ENCODE data around the gene PSAT1.
A peak's percentile ranks its signal among the peaks of the same experiment; 100 is the strongest.

Gene PSAT1

GRCh38 chr9:78365748-78366697 is 69.1 kb downstream of the PSAT1 start:
- no peak for DNase-seq (ENCODE audit: low spot score)

DNA sequence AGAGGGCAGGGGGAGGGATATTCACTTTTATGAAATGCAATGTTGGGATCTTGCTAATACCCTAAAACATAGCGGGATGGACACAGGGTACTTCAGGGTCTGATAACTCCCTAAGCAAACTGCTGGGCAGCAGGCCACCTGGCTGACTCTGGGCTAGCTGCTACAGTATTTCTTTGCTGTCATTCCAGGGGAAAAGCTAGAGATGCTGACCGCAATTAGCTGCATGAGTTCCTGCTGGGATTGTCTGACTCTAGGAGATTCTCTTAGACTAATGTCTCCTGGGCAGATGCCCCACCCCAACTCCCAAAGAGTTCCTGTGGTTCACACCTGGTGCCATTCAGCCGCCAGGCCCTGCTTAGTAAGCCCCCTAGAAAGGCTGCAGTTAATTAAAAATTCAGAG is 69.9 kb downstream of the PSAT1 start:
- DNase-seq (ENCODE audit: low spot score): no peak

DNA sequence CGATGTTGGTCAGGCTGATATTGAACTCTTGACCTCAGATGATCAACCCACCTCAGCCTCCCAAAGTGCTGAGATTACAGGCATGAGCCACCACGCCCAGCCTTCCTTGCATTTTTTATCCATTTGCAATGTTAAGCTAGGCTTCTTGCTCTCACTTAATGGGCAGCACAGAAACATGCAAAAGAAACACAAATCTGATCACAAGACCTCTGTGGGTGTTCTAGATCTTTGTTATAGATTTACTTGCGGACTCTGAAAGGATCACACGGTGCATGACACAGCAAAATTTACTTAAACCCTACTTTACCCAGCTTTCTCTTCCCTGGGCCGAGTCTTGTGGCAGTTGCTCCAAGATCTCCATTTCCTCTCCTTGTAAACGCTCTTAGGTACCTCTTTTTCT is 71.3 kb downstream of the PSAT1 start:
- DNase-seq (ENCODE audit: low spot score): no peak

DNA sequence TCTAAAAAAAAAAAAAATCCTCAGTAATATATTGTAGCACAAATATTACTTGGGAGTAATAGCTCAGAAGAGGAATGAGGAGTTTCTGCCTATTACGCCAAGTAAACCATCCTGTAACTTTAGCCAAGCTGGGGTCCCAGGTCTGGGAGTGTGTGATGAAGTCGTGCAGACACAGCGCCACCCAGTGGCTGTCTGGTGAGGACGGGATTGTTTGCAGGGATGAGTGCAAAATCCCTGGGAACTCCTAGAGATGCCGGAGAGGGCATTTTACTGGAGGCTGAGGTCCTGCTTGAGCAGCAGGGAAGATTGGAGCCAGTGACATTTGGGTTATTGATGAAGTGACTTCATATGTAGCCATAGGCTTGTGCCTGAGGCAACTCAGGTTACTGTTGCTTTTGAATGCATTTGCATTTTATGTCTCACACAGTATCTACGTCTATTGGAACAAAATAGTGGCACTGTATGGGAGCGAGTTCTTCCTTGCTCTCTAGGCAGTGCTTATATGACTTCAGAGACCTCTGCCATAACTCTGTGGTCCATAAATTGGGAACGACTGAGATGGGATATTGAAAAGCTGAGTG is 72.8 kb downstream of the PSAT1 start:
- DNase-seq (ENCODE audit: low spot score): peak; percentile 41

DNA sequence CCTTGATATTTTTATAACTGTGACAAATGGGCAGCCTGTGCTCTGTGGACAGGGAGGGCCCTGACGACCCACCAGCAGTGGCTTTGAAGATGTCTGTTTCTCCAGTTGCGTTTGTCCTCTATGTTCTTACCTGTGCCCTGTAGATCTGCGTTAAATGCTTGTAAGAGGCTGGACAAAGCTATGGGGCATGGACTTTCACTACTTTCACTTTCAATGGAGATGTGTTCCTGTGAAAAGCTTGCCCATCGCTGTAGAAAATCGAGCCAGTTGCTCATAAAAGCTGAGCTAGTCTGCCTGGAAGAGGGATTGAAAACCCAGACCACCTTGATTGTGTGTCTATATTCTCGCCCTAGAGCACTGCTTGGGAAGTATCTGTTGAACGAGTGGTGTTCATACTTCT is 74.1 kb downstream of the PSAT1 start:
- no peak for DNase-seq (ENCODE audit: low spot score)

DNA sequence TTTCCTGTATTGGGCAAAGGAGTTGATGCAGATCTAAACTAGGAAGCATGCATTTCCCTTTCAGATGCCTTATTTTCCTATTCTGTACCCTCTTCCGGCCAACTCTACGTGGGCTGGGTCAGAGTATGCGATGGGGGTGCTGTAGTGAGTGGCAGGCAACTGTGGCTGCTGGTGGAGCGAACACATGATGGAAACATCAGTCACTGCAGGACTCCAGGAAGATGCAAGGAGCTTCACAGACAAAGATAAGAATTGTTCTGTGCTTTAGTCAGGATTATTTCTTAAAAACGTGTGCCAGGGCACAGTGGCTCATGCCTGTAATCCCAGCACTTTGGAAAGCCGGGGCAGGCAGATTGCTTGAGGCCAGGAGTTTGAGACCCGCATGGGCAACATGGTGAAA is 75.1 kb downstream of the PSAT1 start:
- no peak for DNase-seq (ENCODE audit: low spot score)

Data from activated CD4-positive, alpha-beta T cell treated with anti-CD3 and anti-CD28 coated beads, Interleukin-2, Interleukin-4, amounts not matched to agents 100 ng/mL and 50 ng/mL, durations not matched to agents 16 hours and 8 hours (primary cell).